ENCODE measurements around the gene APOL3. TPM values are rescaled to one million over a fixed set of nuclear protein-coding genes. Genes with fewer than 3 reads are reported as not detected.

APOL3 gene
- total and polyA plus RNA-seq, 2 of the 13 experiments (the other 11 are each of a cell fraction or from before 2014, with no cell fraction given): 3.8 to 5.4 TPM

DNA sequence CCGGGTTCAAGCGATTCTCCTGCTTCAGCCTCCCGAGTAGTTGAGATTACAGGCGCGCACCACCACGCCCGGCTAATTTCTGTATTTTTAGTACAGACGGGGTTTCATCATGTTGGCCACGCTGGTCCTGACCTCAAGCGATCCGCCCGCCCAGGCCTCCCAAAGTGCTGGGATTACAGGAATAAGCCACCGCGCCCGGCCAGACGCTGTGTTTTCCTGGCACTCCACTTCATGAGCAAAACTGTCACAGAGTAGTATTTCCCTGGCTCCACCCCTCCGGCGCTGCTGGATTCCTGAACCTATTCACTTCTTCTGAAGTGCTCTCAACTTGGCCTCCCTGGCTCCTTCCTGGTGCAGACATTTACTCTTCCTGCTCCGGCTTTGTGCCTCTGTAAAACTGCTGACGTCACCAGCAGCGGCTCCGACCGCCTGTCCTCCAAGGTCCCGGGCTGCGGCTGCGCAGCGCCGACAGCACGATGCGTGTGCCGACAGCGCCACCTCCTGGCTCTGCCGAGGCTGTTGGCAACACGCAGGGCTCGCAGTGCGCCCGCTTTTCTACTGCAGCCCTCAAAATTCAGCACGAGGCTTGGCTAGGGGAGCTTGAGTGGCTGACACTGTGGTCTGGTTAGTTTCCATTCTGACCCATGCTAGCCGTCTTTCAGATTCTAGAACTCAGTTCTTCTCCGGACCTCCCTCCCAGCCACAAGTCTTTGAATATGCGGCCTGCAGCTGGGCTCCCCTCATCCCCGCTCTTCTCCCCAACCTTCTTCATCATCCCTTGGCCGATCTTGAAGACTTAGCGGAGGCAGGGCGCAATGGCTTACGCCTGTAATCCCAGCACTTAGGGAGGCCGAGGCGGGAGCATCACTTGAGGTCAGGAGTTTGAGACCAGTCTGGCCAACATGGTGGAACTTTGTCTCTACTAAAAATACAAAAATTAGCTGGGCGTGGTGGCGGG, 36.6 kb downstream of the APOL3 start (continued):
- TF ChIP-seq, protein P1, sequence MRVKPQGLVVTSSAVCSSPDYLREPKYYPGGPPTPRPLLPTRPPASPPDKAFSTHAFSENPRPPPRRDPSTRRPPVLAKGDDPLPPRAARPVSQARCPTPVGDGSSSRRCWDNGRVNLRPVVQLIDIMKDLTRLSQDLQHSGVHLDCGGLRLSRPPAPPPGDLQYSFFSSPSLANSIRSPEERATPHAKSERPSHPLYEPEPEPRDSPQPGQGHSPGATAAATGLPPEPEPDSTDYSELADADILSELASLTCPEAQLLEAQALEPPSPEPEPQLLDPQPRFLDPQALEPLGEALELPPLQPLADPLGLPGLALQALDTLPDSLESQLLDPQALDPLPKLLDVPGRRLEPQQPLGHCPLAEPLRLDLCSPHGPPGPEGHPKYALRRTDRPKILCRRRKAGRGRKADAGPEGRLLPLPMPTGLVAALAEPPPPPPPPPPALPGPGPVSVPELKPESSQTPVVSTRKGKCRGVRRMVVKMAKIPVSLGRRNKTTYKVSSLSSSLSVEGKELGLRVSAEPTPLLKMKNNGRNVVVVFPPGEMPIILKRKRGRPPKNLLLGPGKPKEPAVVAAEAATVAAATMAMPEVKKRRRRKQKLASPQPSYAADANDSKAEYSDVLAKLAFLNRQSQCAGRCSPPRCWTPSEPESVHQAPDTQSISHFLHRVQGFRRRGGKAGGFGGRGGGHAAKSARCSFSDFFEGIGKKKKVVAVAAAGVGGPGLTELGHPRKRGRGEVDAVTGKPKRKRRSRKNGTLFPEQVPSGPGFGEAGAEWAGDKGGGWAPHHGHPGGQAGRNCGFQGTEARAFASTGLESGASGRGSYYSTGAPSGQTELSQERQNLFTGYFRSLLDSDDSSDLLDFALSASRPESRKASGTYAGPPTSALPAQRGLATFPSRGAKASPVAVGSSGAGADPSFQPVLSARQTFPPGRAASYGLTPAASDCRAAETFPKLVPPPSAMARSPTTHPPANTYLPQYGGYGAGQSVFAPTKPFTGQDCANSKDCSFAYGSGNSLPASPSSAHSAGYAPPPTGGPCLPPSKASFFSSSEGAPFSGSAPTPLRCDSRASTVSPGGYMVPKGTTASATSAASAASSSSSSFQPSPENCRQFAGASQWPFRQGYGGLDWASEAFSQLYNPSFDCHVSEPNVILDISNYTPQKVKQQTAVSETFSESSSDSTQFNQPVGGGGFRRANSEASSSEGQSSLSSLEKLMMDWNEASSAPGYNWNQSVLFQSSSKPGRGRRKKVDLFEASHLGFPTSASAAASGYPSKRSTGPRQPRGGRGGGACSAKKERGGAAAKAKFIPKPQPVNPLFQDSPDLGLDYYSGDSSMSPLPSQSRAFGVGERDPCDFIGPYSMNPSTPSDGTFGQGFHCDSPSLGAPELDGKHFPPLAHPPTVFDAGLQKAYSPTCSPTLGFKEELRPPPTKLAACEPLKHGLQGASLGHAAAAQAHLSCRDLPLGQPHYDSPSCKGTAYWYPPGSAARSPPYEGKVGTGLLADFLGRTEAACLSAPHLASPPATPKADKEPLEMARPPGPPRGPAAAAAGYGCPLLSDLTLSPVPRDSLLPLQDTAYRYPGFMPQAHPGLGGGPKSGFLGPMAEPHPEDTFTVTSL (CRISPR knock-in tag; IDR thresholded peaks at IDR 0.05; ENCODE audit: borderline replicate concordance): no peak
- TF ChIP-seq ZNF3 (CRISPR knock-in tag; IDR thresholded peaks at IDR 0.05): no peak
- TF ChIP-seq PAX8 (CRISPR knock-in tag; IDR thresholded peaks at IDR 0.05; ENCODE audit: borderline replicate concordance): no peak
- peak; percentile 72; the same call in 1 of the 2 replicates for TF ChIP-seq ZNF558 (CRISPR knock-in tag; IDR thresholded peaks at IDR 0.05; ENCODE audit: borderline replicate concordance)
- TF ChIP-seq, protein P2, sequence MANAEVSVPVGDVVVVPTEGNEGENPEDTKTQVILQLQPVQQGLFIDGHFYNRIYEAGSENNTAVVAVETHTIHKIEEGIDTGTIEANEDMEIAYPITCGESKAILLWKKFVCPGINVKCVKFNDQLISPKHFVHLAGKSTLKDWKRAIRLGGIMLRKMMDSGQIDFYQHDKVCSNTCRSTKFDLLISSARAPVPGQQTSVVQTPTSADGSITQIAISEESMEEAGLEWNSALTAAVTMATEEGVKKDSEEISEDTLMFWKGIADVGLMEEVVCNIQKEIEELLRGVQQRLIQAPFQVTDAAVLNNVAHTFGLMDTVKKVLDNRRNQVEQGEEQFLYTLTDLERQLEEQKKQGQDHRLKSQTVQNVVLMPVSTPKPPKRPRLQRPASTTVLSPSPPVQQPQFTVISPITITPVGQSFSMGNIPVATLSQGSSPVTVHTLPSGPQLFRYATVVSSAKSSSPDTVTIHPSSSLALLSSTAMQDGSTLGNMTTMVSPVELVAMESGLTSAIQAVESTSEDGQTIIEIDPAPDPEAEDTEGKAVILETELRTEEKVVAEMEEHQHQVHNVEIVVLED (CRISPR knock-in tag; IDR thresholded peaks at IDR 0.05; ENCODE audit: borderline replicate concordance): peak; percentile 65; the same call in 1 of the 2 replicates
- no peak for TF ChIP-seq E2F1 (CRISPR knock-in tag; IDR thresholded peaks at IDR 0.05)
- TF ChIP-seq ZKSCAN1 (IDR thresholded peaks at IDR 0.05; ENCODE audit: low read length): no peak
- TF ChIP-seq, protein P3, sequence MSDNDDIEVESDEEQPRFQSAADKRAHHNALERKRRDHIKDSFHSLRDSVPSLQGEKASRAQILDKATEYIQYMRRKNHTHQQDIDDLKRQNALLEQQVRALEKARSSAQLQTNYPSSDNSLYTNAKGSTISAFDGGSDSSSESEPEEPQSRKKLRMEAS (IDR thresholded peaks at IDR 0.05): peak; percentile 82
- TF ChIP-seq FOXK2 (IDR thresholded peaks at IDR 0.05): no peak
- no peak for TF ChIP-seq ZNF724P (CRISPR knock-in tag; IDR thresholded peaks at IDR 0.05; ENCODE audit: borderline replicate concordance)
- TF ChIP-seq HNRNPLL (IDR thresholded peaks at IDR 0.05; ENCODE audit: low read depth, low read length, poor library complexity, severe bottlenecking): peak; percentile 38
- TF ChIP-seq ZMYM4 (CRISPR knock-in tag; IDR thresholded peaks at IDR 0.05): peak; percentile 85; the same call in 1 of the 2 replicates
- TF ChIP-seq HMGXB4 (CRISPR knock-in tag; IDR thresholded peaks at IDR 0.05; ENCODE audit: borderline replicate concordance in 1 of 2, low read depth in 1 of 2): peak; percentile 90 to 91; a peak in 3 of 4 replicates
- TF ChIP-seq SP140L (CRISPR knock-in tag; IDR thresholded peaks at IDR 0.05; ENCODE audit: borderline replicate concordance): peak; percentile 82; the same call in 1 of the 2 replicates
- TF ChIP-seq HOXD1 (CRISPR knock-in tag; IDR thresholded peaks at IDR 0.05): no peak
- no peak for TF ChIP-seq SRF (IDR thresholded peaks at IDR 0.05; ENCODE audit: low read depth, low read length)
- TF ChIP-seq ZNF343 (CRISPR knock-in tag; IDR thresholded peaks at IDR 0.05): no peak
- TF ChIP-seq ZNF737 (CRISPR knock-in tag; IDR thresholded peaks at IDR 0.05; ENCODE audit: borderline replicate concordance): no peak

Measured in HepG2 (cell line).